ENCODE data around the gene SENP5. TPM values are rescaled to one million over a fixed set of nuclear protein-coding genes. Genes with fewer than 3 reads are reported as not detected.

SENP5 gene, protein sequence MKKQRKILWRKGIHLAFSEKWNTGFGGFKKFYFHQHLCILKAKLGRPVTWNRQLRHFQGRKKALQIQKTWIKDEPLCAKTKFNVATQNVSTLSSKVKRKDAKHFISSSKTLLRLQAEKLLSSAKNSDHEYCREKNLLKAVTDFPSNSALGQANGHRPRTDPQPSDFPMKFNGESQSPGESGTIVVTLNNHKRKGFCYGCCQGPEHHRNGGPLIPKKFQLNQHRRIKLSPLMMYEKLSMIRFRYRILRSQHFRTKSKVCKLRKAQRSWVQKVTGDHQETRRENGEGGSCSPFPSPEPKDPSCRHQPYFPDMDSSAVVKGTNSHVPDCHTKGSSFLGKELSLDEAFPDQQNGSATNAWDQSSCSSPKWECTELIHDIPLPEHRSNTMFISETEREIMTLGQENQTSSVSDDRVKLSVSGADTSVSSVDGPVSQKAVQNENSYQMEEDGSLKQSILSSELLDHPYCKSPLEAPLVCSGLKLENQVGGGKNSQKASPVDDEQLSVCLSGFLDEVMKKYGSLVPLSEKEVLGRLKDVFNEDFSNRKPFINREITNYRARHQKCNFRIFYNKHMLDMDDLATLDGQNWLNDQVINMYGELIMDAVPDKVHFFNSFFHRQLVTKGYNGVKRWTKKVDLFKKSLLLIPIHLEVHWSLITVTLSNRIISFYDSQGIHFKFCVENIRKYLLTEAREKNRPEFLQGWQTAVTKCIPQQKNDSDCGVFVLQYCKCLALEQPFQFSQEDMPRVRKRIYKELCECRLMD
- 18.8 and 21.8 TPM in 2 replicates for total RNA-seq

DNA sequence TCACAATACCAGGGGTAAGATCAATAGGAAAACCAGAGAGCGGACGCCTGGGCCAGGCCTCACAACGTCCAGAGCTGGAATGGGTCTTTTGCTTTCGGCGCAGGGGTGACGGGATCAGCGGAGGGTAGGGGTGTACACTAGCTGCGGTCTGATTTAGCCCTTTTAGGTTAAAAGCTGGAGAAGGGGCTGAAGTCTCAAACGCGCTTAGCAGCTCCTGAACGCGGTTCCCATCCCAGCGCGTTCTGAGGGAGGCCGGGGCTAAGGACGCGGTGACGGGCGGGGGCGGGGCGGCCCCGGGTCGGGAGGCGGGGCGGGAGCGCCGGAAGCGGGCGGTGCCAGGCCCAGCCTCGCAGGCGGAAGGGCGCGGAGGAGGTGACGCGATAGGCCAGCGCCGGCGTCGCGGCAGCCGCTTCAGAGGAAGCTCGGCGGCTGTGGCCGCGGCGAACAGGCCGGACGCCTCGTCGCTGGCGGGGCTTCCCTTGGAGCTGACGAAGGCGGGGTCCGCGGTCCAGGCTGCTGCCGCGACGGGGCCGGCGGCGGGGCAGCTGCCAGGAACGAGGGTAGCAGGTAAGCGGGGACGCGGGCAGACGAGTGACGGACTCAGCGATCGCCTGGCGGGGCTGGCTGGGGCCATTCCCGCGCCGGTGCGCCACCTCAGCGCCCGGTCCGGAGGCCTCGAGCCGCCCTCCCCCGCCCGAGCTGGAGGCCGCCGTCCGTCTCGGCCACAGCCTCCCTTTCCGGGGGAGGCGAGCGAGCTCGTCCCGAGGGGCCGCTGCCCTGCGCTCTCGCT is at the start of gene SENP5:
Gene SENP5, plus strand, starts transcription at position 414 of the 790 bp plus-strand sequence. CDS start 17,262 bp downstream, outside the sequence.

GRCh38 chr3:196942226-196942914 is 74.7 kb downstream of the SENP5 start, which contains the start of gene NCBP2:
Gene NCBP2 (minus strand): TSS chr3:196942528. CDS start chr3:196942503, 25 bp downstream.

GRCh38 chr3:196968233-196969133 is 100.8 kb downstream of the SENP5 start, which contains the start of gene PIGZ:
Gene PIGZ (minus strand): TSS chr3:196968833. CDS start chr3:196952031, 16,802 bp downstream.

Other genes starting within 250 kb of the SENP5 start
- gene NRROS, start 228.2 kb upstream of the SENP5 start, total RNA-seq: 0.36 and 1.3 TPM in 2 replicates
- 1.6 and 3.2 TPM in 2 replicates for gene CEP19, start 155.7 kb upstream of the SENP5 start, total RNA-seq
- gene PIGX, start 155.5 kb upstream of the SENP5 start, total RNA-seq: 26.7 and 30.0 TPM in 2 replicates
- gene PAK2, start 128.1 kb upstream of the SENP5 start, total RNA-seq: 26.0 and 34.5 TPM in 2 replicates
- 50.0 and 57.3 TPM in 2 replicates for gene NCBP2, start 74.6 kb downstream of the SENP5 start, total RNA-seq
- 6.3 and 9.7 TPM in 2 replicates for gene PIGZ, start 100.9 kb downstream of the SENP5 start, total RNA-seq
- 32.1 and 60.3 TPM in 2 replicates for gene MELTF, start 161.9 kb downstream of the SENP5 start, total RNA-seq

Data from cardiac atrium fibroblast (primary cell).